GM19438 (cell line): ENCODE measurements around the gene LUC7L2.
A peak's percentile ranks its signal among the peaks of the same experiment; 100 is the strongest.
"Not testable (repeated sequence)": the region's sequence is repeated elsewhere in the genome, so short reads cannot be mapped to it uniquely, and the experiment has no call there.

ENCODE experiments used
- ATAC-seq: cut with Tn5 transposase; IDR thresholded peaks from one replicate; pipeline ENCODE4 v1.9.1; 2021; ENCODE audit warnings: low read depth; ENCODE audit not compliant: unreplicated experiment

The LUC7L2 gene

DNA sequence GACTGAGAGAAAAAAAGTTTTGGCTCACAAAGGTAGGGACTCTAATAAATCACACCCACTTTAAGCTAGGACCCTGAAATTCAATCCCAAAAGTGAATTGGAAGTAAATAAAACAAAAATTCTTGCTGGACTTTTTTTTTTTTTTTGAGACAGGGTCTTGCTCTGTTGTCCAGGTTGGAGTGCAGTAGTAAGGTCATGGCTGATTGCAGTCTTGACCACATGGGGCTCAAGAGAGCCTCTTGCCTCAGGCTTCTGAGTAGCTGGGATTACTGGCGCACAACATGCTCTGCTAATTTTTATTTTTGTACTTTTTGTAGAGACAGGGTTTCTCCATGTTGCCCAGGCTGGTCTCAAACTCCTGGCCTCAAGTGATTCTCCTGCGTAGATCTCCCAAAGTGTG is 5.0 kb upstream of the LUC7L2 start:
- no peak for ATAC-seq

DNA sequence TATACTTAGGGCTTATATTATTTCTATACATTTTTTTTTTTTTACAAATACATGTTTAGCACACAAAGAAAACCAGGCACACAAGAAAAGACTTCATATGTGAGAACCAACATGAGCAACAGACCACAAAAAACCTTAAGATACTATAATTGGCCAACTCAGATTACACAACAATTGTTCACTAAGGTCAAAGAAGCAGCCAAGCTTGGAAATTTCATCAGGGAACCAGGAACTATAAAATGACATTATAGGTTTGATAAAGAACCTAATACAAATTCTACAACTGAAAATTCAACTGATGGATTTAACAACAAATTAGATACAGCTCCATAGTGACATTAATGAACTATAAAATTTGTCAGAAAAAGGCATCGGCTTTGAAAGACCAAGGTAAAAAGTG is 4.4 kb upstream of the LUC7L2 start:
- no peak for ATAC-seq

DNA sequence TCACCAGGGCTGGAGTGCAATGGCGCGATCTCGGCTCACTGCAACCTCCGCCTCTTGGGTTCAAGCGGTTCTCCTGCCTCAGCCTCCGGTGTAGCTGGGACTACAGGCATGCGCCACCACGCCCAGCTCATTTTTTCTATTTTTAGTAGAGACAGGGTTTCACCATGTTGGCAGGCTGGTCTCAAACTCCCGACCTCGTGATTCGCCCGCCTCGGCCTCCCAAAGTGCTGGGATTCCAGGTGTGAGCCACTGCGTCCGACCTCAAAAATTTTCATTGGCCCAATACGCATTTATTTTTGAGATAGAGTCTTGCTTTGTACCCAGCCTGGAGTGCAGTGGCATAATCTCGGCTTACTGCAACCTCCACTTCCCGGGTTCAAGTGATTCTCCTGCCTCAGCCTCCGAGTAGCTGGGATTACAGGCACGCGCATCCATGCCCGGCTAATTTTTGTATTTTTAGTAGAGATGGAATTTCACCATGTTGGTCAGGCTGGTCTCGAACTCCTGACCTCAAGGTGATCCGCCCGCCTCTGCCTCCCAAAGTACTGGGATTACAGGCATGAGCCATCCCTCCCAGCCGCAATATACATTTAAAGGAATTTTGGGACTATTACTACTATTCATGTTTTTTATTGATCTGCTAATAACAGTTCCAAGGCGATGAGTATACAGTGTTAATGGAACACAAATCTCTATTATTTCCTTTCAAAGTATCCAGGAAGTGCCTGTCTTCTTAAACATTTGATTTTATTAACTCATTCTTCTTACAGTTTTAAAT is 1.8 kb upstream of the LUC7L2 start:
- ATAC-seq: not testable (repeated sequence)

DNA sequence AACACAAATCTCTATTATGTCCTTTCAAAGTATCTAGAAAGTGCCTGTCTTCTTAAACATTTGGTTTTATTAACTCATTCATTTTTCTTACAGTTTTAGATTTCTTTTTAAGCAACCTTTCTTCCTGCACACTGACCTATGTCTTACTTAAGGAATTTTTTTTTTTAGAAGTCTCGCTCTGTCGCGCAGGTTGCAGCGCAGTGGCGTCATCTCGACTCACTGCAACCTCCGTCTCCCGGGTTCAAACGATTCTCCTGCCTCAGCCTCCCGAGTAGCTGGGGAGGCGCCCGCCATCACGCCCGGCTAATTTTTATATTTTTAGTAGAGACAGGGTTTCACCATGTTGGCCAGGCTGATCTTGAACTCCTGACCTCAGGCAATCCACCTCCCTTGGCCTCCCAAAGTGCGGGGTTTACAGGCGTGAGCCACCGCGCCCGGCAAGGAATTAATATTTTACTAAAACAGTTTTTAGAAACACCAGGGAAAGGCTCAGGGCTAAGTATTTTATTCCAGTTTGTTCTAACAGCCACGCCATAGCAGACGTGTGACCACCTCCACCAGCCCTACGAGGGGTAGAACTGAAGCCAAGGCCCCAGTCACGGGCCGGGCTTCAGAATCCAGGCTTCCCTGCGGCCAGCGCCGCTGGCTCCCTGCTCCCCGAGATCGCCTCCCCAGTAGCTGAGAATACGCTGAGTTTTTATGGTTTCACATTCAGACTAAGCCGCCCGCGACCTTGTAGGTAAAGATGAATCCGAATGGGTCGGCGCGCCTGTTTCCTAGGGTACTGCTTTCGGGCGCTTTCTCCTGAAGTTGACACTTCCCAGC is 941 bp upstream of the LUC7L2 start:
- ATAC-seq: peak; percentile 8

DNA sequence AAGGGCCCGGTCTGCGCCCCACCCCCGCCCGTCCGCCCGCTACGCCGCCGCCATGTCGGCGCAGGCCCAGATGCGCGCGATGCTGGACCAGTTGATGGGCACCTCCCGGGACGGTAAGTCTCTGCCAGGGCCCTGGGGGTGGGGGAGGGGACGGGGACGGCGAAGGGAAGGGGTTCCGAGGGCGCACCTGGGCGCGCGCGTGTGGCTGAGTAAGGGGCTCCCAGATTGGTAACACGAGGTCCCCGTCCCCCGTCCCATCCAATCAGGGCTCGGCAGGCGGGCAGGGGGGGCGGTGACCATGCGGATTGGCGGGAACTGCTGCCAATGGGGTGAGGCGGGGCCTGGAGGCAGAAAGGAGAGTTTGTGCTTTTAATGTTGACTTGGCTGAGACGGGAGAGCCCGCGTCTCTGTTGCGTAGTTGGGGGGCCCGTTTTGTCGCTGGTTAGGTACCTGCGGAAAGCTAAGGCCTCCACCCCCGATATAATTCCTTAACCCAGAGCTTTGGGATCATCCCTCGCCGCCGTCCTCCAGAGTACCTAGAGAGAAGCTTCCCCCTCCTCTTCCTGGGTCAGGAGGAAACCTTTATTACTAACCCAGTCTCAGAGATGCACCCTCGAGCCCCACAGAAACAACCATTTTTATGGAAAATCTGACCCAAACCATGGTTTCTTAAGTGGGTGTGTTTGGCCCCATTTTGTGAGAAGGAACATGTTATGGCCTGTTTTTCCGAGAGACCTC is 685 bp downstream of the LUC7L2 start:
- ATAC-seq: peak; percentile 69

DNA sequence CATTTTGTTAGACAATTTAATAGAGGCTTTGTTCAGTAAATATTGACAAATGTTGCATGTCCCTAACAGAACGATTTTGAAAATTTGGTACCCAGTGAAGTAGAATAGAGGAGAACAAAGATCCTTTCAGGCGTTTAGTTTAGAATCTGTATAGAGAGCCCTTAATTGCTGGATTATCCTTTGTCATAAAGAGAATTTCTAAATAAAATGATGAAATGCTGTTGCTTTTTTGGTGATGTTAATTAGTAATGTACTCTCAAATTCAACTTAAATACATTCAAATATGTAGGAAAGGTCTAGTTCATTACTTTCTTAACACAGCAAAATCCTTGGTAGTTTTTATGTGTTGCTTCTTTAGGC is 1.2 kb downstream of the LUC7L2 start:
- no peak for ATAC-seq

DNA sequence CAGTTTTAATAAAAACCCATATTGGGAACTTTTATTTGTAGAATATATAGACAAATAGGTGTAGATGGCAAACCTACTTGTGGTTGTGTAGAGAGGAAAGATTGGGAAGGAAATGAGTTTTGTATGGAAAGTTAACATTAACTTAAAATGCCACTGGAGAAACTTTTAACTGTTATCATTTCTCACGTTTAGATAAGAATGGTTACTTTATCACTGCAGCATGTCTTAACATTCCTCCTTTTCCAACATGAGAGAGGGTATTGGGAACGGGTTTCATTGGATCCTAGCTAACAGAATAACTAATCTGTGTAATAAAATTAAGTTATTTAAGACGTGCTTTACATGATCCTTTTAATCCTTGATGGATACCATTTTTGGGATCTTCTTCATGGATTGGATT is 1.8 kb downstream of the LUC7L2 start:
- no peak for ATAC-seq

DNA sequence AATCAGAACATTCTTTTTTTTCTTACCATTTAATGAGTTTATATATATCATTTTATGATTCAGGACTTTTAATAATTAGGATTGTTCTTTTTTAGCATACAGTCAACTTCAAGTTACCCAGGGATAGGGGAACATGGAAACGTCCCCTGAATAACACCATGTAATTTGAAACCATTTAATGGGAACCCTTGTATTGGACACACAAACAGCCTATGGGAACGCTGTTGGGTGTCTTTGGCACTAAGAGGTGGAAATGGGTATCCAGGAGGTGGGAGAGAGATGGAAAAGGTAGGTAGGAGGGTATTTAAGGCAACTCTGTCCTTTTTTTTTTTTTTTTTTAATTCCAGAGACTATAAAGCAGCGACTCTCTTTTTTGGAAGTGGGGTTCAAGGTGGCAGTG is 2.6 kb downstream of the LUC7L2 start:
- ATAC-seq: no peak

DNA sequence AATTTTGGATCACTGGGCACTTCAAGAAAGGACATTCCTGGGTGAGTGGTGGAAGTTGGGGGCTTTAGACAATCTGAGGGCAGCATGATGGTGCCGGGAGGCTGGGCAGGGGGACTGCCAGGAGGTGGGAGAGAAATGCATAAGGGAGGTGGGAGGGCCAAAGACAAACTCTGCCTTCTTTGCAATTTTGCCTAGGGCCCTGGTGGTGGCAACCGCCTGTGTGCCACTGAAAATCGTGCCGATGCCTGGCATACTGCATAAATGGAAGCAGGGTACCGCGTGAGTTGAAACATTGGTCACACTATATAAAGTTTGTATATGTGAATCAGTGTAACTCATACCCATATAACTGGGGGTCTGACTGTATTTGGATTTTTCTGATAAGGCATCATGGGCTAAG is 3.3 kb downstream of the LUC7L2 start:
- ATAC-seq: no peak

DNA sequence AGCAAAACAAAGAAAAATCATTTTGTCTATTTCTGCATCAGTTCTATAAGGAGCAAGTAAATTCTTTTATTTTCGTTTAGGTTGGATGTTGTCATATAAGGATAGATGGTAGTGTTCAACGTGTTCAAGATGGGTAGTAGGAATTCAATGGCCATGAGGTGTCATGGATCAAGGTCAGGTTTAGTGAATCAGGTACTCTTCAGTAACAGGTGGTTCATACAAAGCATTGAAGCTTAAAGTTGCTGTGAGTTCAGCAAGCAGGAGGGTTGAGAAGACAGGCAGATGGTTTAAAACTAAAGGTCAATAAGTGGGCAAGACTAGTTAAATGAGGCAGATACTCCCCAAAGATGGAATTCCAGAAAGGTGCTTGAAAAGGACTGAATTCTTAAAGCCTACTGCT is 5.6 kb downstream of the LUC7L2 start:
- ATAC-seq: no peak

DNA sequence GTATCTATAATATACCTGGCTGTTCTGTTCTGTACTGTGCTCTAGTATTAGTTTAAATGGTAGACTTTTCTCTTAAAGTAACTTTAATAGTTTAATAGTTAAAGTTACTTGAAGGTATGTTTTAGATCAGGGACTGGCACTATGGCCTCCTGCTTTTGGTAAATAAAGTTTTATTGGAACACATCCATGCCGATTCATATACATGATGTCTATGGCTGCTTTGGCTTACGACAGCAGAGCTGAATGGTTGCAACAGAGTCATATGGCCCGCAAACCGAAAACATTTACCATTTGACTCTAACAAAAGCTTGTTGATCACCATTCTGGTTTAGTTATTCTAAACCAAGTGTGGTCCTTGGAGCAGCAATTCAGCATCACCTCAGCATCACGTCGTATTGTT is 6.7 kb downstream of the LUC7L2 start:
- no peak for ATAC-seq

DNA sequence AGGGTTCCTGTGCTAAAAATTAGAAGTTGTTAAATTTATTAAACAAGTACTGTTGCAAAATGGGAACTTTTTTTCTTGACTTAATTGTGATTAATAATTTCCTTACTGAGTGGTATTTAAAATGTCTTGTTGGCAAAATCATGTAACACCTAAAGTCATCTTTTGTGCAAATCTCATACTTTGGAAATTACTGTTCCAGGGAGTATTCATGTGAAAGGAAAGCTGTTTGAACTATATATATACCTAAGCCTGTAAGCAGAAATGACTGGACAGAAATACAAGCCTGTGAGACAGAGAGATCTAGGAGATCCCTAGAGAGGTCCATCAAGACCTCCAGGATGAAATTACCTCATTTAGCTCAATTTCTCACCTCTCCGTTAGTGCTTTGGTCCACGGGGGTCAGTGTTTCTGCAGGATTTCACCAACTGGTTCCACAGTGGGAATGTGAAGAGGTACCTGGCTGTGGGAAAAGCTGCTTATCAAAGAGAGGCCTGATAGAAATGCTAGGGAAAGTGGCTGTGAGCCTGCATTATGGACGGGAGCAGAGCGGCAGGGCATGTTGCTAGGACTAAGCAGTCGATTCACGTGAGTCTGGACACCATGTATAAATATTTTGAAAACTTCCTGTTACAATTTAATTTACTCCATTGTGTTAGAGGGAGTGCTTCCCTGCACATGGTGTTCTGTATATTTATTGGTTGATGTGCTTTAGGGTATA is 7.9 kb downstream of the LUC7L2 start:
- ATAC-seq: no peak

DNA sequence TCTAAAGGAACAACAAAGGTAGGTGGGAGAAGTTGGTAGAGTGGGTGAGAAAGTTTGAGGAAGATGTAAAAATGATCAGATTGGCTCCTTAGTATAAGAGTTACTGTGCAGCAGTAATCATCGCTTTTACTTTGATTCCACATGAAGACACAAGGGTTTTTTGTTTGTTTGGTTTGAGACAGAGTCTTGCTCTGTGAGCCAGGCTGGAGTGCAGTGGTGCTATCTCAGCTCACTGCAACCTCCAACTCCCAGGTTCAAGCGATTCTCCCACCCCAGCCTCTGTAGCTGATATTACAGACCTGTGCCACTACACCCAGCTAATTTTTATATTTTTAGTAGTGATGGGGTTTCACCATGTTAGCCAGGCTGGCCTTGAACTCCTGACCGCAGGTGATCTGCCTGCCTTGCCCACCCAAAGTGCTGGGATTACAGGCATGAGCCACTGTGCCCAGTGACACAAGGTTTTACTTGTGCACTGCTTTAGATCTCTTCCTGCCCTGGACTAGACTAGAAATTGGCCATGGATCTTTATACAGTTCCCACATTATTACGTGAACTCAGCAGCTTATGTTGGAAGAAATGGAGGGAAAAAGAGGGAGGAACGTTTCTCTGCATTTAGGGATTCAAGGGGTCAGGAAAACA is 10.7 kb downstream of the LUC7L2 start:
- ATAC-seq: no peak

DNA sequence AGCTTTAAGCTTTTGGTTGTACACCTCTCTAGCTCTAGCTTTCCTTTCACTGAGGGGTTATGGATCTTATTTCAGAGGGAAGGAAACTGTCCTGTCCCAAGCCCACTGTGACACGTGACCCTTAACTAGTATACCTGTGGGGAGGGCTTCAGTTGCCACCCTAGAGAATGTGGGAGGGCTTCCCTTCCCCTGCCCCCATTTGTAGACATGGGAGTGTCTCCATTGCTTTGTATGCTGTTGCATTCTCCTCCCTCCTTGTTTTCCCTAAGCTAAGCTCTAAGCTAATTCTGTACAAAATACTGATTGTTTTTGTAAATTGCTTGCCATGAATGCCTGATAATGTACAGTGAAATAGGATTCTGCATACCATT is 11.2 kb downstream of the LUC7L2 start:
- ATAC-seq: no peak

DNA sequence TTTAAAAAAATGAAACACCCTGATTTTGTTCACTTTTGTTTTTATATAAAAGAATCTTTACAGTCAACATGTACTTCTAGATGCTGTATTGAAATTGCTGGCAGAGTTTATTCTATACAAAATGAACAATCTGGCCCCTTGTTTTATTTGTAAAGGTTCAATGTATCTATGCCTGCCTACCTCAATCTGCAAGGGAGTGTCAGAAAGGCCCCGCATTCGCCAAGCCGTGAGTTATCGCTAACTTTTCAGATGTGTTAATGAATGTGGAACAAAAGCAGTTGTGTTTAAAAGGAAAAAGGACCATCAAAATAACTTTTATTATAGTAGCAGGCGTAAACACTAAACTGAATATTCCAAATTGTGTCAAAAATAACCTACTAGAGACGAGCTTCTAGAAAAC is 14.6 kb downstream of the LUC7L2 start:
- ATAC-seq: no peak

DNA sequence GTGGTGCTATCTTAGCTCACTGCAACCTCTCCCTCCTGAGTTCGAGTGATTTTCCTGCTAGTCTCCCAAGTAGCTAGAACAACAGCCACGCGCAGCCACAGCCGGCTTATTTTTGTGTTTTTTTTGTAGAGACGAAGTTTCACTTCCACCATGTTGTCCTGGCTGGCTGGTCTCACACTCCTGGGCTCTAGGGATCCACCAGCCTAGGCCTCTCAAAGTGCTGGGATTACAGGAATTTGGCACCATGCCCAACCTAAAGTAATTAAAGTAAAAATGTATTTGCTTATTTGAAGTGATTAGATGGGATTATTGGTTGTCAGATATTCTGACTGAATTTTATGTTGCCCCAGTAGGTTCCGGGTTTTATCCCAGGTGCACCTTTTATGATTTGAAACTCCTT is 22.7 kb downstream of the LUC7L2 start:
- no peak for ATAC-seq

DNA sequence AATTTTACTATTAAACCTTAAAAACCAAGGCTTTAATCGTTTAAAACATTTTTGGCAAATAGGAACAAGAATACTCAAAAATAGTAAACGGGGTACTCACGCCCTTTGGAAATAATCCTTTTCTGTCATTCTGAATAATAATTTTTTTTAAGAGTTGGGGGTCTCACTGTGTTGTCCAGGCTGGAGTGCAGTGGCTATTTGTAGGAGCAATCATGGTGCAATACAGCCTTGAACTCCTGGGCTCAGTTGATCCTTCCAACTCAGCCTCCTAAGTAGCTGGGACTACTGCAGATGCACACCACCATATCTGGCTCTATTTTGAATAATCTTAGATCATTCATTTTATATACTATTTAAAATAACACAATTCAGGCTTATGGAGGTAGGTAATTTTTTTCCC is 24.9 kb downstream of the LUC7L2 start:
- no peak for ATAC-seq

DNA sequence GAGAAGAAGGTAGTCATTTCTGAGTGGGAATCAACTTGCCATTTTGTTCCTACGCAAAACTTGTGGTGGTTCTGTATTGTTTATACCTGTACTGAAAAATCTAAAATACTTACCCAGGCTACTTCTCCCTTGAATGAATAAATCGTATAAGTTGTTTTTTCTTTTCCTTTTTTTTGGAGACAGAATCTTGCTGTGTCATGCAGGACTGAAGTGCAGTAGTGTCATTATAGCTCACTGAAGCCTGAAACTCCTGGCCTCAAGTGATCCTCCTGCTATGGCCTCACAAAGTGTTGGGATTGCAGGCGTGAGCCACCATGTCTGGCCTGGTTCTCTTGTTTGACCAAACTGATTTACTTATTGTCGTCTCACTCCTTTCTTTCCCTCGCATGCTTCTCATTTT is 27.9 kb downstream of the LUC7L2 start:
- ATAC-seq: no peak

DNA sequence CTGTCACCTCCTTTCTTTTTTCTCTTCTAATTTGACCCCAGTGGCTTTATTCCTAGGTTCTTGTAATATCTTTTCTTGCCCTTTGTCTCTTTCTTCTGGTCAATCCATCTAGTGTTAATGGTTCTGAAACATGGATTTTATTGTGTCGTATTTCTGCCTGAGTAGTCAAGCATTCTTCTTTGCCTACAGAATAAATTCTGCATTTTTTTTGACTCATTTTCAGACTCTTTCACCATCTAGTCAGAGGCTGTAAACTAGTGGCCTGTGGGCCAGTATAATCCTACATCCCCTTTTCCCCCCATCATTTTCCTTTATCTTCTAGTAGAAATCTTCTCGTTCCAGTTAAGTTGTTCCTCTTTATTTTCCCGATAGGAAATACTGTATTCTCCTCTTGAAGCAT is 29.4 kb downstream of the LUC7L2 start:
- no peak for ATAC-seq

DNA sequence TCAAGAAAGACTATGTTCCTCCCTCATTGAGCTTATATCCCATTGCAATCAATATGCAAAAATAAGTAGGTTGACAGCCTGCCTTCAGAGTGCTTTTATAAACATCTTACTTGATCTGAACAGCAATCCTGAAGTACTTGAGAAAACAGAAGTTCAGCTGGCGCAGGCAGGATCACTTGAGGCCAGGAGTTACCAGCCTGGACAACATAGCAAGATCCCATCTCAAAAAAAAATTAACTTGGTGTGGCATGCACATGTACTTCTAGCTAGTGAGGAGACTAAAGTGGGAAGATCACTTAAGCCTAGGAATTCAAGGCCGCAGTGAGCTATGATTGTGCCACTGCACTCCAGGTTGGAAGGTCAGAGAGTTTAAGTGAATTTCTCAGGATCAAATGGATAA is 30.1 kb downstream of the LUC7L2 start:
- no peak for ATAC-seq
